GM12878 (cell line): ENCODE results near the gene CARD14. TPM values are rescaled to one million over a fixed set of nuclear protein-coding genes. Genes with fewer than 3 reads are reported as not detected.

Experiments
- ATAC-seq: fragments of 200-7000 bp; cut with Tn5 transposase; 3 replicates; pipeline ENCODE4 v1.9.1; 2020; ENCODE audit warnings: mild to moderate bottlenecking, moderate library complexity
- BruUV-seq: library from RNA; stranded (reverse); fragments of 400-500 nt; replicated peaks from 2 replicates; lab custom pipeline; 2021; lab: Mats Ljungman, UMichigan
- CTCF ChIA-PET: fragments of 300-600 bp; sonication (Branson Sonifier 250); formaldehyde crosslinking; extraction: SDS; loops from one replicate; lab custom pipeline; 2021; ENCODE audit warnings: inconsistent platforms; lab: Yijun Ruan, JAX
- POLR2A ChIA-PET: fragments of 350-600 bp; formaldehyde crosslinking; extraction: SDS; loops from one replicate; lab custom pipeline; 2021; ENCODE audit warnings: inconsistent platforms; lab: Charles Lee
- RAD21 ChIA-PET: fragments of 300-600 bp; sonication (Branson Sonifier 250); formaldehyde crosslinking; loops from one replicate; lab custom pipeline; 2023; ENCODE audit warnings: antibody characterized with exemption; ENCODE audit not compliant: unreplicated experiment; lab: Charles Lee
- SMC1A ChIA-PET: fragments of 300-600 bp; sonication (Branson Sonifier 250); formaldehyde crosslinking; loops from one replicate; lab custom pipeline; 2023; ENCODE audit not compliant: unreplicated experiment, uncharacterized antibody; lab: Charles Lee
- DNase-seq: peaks from one replicate; pipeline ENCODE4 v3.0.0-alpha.2; 2011; ENCODE audit warnings: low read depth, low spot score
- FAIRE-seq: peaks from 3 replicates; lab custom pipeline; 2011; peaks lifted over from hg19 to GRCh38; lab: Jason Lieb, UNC
- H2AFZ ChIP-seq: 2 replicates; pipeline ENCODE4 v1.6.0; 2011; ENCODE audit warnings: low read depth, low read length, control low read depth; ENCODE audit not compliant: control insufficient read depth
- H3K27ac ChIP-seq: 2 replicates; pipeline ENCODE4 v1.5.1; 2011; ENCODE audit warnings: control low read depth; ENCODE audit not compliant: control insufficient read depth, insufficient read depth
- H3K27me3 ChIP-seq, 2 experiments: replicated peaks in 1 of 2; 2 replicates each; pipeline versions ENCODE4 v1.6.0 to v1.6.1; 2011; ENCODE audit warnings: low read length in 1 of 2; ENCODE audit not compliant: control insufficient read depth in 2 of 2, insufficient read depth in 2 of 2
- H3K36me3 ChIP-seq, 2 experiments: 2 replicates each; pipeline ENCODE4 v1.5.1; 2011; ENCODE audit warnings: low read length in 1 of 2; ENCODE audit not compliant: control insufficient read depth in 2 of 2, insufficient read depth in 2 of 2
- H3K4me1 ChIP-seq: 2 replicates; pipeline ENCODE4 v1.6.1; 2011; ENCODE audit warnings: mild to moderate bottlenecking, low read length, moderate library complexity, mixed read lengths; ENCODE audit not compliant: control insufficient read depth, insufficient read depth
- H3K4me2 ChIP-seq: 2 replicates; pipeline ENCODE4 v1.6.0; 2011; ENCODE audit warnings: control low read depth; ENCODE audit not compliant: control insufficient read depth, insufficient read depth
- H3K4me3 ChIP-seq: fragments of 200-600 bp; sonication (generic); 2 replicates; pipeline ENCODE4 v1.5.1; 2016
- H3K79me2 ChIP-seq: 2 replicates; pipeline ENCODE4 v1.6.0; 2011; ENCODE audit warnings: low read length; ENCODE audit not compliant: control insufficient read depth, insufficient read depth
- H3K9ac ChIP-seq: 2 replicates; pipeline ENCODE4 v1.8.0; 2011; ENCODE audit warnings: low read length, control low read depth, mixed read lengths; ENCODE audit not compliant: control insufficient read depth, insufficient read depth
- H3K9me3 ChIP-seq: replicated peaks from 3 replicates; pipeline ENCODE4 v1.5.1; 2011; ENCODE audit warnings: mild to moderate bottlenecking, low read length; ENCODE audit not compliant: control insufficient read depth, insufficient read depth
- H4K20me1 ChIP-seq: 2 replicates; pipeline ENCODE4 v1.6.0; 2011; ENCODE audit not compliant: control insufficient read depth, insufficient read depth
- CBX5 ChIP-seq: sonication (generic); IDR thresholded peaks from 2 replicates; pipeline ENCODE4 v1.6.1; 2016; ENCODE audit warnings: low read depth, moderate library complexity, mild to moderate bottlenecking, inconsistent platforms
- EP300 ChIP-seq, 2 experiments: fragments of 150-350 bp in 1 of 2; IDR thresholded peaks; 2 replicates each; pipeline ENCODE4 v1.6.1; 2011 to 2012; ENCODE audit warnings: low read depth in 2 of 2, low read length in 2 of 2, borderline replicate concordance in 1 of 2, improper control_type of control experiment in 1 of 2, inconsistent platforms in 1 of 2; ENCODE audit not compliant: control insufficient read depth in 1 of 2
- MXI1 ChIP-seq: fragments of 150-350 bp; IDR thresholded peaks from 2 replicates; pipeline ENCODE4 v1.6.1; 2011; ENCODE audit warnings: low read depth, mild to moderate bottlenecking, inconsistent platforms, low read length, improper control_type of control experiment
- MYB ChIP-seq: fragments of 150-350 bp; IDR thresholded peaks from 2 replicates; pipeline ENCODE4 v1.6.1; 2014; ENCODE audit warnings: mild to moderate bottlenecking, low read depth, low read length, borderline replicate concordance
- NFYA ChIP-seq: IDR thresholded peaks from 2 replicates; pipeline ENCODE4 v1.6.1; 2011; ENCODE audit warnings: low read depth, mild to moderate bottlenecking, low read length, improper control_type of control experiment, borderline replicate concordance
- NR2C1 ChIP-seq: fragments of 450-650 bp; IDR thresholded peaks from 2 replicates; pipeline ENCODE4 v1.6.1; 2017; ENCODE audit warnings: antibody characterized with exemption, mild to moderate bottlenecking, moderate library complexity
- POLR2AphosphoS5 ChIP-seq: IDR thresholded peaks from 2 replicates; pipeline ENCODE4 v1.6.1; 2011; ENCODE audit warnings: mild to moderate bottlenecking, low read length, inconsistent platforms
- RUNX3 ChIP-seq: IDR thresholded peaks from 2 replicates; pipeline ENCODE4 v1.6.1; 2012; ENCODE audit warnings: low read length, inconsistent platforms
- WGBS: methylation state at CpG from one replicate; pipeline ENCODE4 v1.1.6; 2016; ENCODE audit warnings: low lambda C conversion rate; ENCODE audit not compliant: insufficient replicate concordance, insufficient coverage; ENCODE audit errors: missing lambda C conversion rate; 5-methylcytosine and 5-hydroxymethylcytosine counted together
- in situ Hi-C: fragments of 300-500 bp; cut with MboI; formaldehyde crosslinking; loops from 9 replicates; pipeline ENCODE4 v1.14.3; 2018; ENCODE audit warnings: mixed read lengths
- intact Hi-C: fragments of 100-400 bp; cut with micrococcal nuclease; formaldehyde crosslinking; loops from one replicate; pipeline ENCODE4 v1.14.2; 2022; ENCODE audit not compliant: unreplicated experiment
- polyA plus RNA-seq, 11 experiments: library from polyadenylated mRNA; depleted of rRNA in 4 of 11; unstranded in 6 of 11; stranded (reverse) in 5 of 11; fragments of >200 nt; fragmentation: Nextera tagmentation in 4 of 11; fragmentation: Illumina TruSeq in 1 of 11; extraction: Ambion mirVana in 4 of 11; extraction: Trizol in 1 of 11; gene quantifications; 1 replicate in 1 of 11; 2 replicates in 10 of 11; pipeline versions ENCODE4 v1.2.1 to v1.2.3, GENCODE V29; 2011 to 2016; ENCODE audit warnings: inconsistent platforms in 2 of 11, missing spikeins in 2 of 11, low read depth in 1 of 11
- total RNA-seq, 4 experiments: library from RNA; depleted of rRNA in 3 of 4; stranded (reverse); fragments of >200 nt in 3 of 4; fragmentation: Illumina TruSeq in 1 of 4; extraction: Trizol in 1 of 4; gene quantifications; 2 replicates each; pipeline versions ENCODE4 v1.2.1 to v1.2.3, GENCODE V29; 2013 to 2021
- TF ChIP-seq, protein P1 (sequence below): fragments of 450-650 bp; IDR thresholded peaks from 2 replicates; pipeline ENCODE4 v1.6.1; 2016; ENCODE audit warnings: mild to moderate bottlenecking, moderate library complexity, borderline replicate concordance

Gene CARD14
- total and polyA plus RNA-seq, 10 of the 15 experiments (the other 5 are each of a cell fraction or from before 2014, with no cell fraction given): 0.08 to 0.15 TPM; not detected in 8

DNA sequence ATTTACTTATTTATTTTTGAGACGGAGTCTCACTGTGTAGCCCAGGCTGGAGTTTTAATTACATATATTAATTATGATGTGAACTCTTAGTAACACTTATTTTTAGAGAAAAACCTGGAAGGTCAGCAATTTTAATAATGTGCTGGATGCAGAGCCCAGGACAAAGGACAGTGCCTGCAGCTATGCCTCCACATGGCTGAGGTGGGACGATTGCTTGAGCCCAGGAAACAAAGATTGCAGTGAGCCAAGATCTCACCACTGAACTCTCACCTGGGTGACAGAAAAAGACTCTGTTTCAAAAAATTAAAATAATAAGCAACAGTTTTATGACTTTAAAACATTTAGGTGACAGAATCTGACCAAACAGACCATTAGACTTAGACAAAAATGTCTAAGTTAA lies 11.0 kb upstream of the CARD14 start (continued):
- no peak for TF ChIP-seq MYB
- TF ChIP-seq EP300 (IDR thresholded peaks at IDR 0.05; ENCODE audit: borderline replicate concordance in 1 of 2, control insufficient read depth in 1 of 2, low read depth in 2 of 2, low read length in 2 of 2): no peak
- TF ChIP-seq NR2C1: no peak
- TF ChIP-seq CBX5: no peak
- TF ChIP-seq POLR2AphosphoS5: no peak

GRCh38 chr17:80160536-80160935 lies 9.3 kb upstream of the CARD14 start:
- H3K9ac ChIP-seq: no peak overlapping the region
- intact Hi-C loops (no loop called here), in situ Hi-C loops (no loop called here)
- H3K4me3 ChIP-seq: no peak overlapping the region
- no peaks in the 10 kb centered on the region for H3K4me1 ChIP-seq
- ChIA-PET RAD21 (no interaction called here), POLR2A (interaction anchor here (0.6 to 0.7 kb wide), 2 partner anchors 10 to 1492 kb away, joined by 6 to 7 read pairs; no protein-coding TSS in a partner anchor), SMC1A (interaction anchor here (1.2 kb wide), 1 partner anchor 9 kb away, joined by 4 read pairs; no protein-coding TSS in a partner anchor)
- H3K9me3 ChIP-seq: peaks cover 4% of the 10 kb centered on the region; the same call in 2 of the 3 replicates
- no peaks in the 10 kb centered on the region for H3K27me3 ChIP-seq
- ATAC-seq (no peak; the same call in 2 of the 3 replicates), DNase-seq (no peak), FAIRE-seq (no peak)
- H3K4me2 ChIP-seq: no peak overlapping the region
- no peaks in the 10 kb centered on the region for H4K20me1 ChIP-seq
- H3K36me3 ChIP-seq: no peaks in the 10 kb centered on the region
- no peaks in the 10 kb centered on the region for H3K79me2 ChIP-seq
- TF ChIP-seq, protein P1, sequence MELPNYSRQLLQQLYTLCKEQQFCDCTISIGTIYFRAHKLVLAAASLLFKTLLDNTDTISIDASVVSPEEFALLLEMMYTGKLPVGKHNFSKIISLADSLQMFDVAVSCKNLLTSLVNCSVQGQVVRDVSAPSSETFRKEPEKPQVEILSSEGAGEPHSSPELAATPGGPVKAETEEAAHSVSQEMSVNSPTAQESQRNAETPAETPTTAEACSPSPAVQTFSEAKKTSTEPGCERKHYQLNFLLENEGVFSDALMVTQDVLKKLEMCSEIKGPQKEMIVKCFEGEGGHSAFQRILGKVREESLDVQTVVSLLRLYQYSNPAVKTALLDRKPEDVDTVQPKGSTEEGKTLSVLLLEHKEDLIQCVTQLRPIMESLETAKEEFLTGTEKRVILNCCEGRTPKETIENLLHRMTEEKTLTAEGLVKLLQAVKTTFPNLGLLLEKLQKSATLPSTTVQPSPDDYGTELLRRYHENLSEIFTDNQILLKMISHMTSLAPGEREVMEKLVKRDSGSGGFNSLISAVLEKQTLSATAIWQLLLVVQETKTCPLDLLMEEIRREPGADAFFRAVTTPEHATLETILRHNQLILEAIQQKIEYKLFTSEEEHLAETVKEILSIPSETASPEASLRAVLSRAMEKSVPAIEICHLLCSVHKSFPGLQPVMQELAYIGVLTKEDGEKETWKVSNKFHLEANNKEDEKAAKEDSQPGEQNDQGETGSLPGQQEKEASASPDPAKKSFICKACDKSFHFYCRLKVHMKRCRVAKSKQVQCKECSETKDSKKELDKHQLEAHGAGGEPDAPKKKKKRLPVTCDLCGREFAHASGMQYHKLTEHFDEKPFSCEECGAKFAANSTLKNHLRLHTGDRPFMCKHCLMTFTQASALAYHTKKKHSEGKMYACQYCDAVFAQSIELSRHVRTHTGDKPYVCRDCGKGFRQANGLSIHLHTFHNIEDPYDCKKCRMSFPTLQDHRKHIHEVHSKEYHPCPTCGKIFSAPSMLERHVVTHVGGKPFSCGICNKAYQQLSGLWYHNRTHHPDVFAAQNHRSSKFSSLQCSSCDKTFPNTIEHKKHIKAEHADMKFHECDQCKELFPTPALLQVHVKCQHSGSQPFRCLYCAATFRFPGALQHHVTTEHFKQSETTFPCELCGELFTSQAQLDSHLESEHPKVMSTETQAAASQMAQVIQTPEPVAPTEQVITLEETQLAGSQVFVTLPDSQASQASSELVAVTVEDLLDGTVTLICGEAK: no peak
- TF ChIP-seq RUNX3 (no peak), NFYA (no peak), MXI1 (no peak)
- TF ChIP-seq, all 136 proteins: peak for 0
- Histone ChIP-seq H2AFZ (no peak overlapping the region), H3K27ac (no peak overlapping the region)
- CTCF ChIA-PET: no interaction called here
- 2% methylated on average over 3 of the region's 3 CpGs for WGBS
- no TSS peak for BruUV-seq
